HG03280 (cell line): ENCODE results near the gene DBNL.
A peak's percentile ranks its signal among the peaks of the same experiment; 100 is the strongest.
"Not testable (repeated sequence)": the region's sequence is repeated elsewhere in the genome, so short reads cannot be mapped to it uniquely, and the experiment has no call there.

Experiments used
- ATAC-seq: cut with Tn5 transposase; IDR thresholded peaks from one replicate; pipeline ENCODE4 v1.9.1; 2021; ENCODE audit warnings: mild to moderate bottlenecking, moderate library complexity; ENCODE audit not compliant: unreplicated experiment

Gene DBNL

DNA sequence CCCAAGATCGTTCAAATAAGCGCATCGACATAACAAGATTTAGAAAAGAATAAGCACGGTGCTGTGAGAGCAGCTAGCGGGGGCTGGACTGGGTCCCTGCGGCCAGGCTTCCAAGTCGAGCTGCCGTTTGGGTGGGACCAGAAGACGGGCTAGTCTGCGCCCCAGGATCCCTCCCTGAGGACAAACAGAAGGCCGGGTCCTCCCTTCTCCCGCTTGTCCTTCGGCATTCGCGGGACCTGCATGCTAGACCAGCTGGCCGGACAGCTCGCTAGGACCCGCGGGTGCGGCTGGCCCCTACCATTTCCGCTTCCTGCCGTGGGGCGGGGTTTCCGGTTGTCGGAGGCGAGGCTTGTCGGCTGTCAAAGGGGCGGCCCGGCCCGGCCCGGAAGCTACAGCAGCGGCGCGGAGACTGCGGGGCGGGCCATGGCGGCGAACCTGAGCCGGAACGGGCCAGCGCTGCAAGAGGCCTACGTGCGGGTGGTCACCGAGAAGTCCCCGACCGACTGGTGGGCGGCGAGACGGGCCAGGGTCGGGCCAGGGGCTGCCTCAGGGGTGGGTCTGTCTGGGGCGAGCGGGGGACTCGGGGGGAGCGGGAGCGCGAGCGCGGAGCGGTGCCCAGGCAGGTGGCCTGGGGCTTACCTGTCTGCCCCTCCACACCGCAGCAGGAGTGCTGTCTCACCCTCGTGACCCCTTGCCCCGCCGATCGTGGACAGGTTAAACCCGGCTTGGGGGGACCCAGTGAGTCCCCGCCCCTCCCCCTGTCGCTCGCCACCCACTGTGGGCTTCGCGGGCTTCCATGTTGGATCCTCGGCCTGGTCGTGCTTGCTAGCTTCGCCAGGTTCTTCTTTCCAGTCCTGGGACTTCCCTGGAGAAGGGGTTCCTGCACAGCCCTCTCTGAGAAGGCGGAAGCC is at the start of gene DBNL:
Gene DBNL (plus strand): TSS at position 388 of the 911 bp plus-strand sequence. CDS start 36 bp downstream, at position 424.
- ATAC-seq: peak; percentile 75

DNA sequence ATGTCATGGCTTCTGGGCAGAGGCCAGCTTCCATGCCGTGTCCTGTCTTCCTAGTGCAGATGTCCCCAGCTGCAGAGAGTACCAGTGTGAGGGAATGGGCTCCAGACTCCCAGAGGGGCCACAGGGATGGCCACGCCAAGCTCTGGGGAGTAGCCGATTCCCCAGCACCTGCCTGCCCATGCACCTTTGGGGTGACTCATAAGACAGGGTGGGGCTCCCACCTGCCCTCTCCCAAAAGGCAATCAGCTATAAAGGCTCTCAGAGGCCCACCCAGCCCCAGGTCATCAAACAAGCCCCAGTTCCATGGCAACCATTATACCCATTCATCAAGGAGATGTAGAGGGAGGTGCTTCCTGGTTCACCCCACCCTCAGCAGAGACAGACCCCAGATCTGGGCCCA is 47.0 kb upstream of the DBNL start, which contains the start of gene SPDYE1:
Gene SPDYE1 (plus strand): TSS at position 366 of the 400 bp plus-strand sequence. CDS start 2,053 bp downstream, outside the sequence.
- not testable (repeated sequence) for ATAC-seq

DNA sequence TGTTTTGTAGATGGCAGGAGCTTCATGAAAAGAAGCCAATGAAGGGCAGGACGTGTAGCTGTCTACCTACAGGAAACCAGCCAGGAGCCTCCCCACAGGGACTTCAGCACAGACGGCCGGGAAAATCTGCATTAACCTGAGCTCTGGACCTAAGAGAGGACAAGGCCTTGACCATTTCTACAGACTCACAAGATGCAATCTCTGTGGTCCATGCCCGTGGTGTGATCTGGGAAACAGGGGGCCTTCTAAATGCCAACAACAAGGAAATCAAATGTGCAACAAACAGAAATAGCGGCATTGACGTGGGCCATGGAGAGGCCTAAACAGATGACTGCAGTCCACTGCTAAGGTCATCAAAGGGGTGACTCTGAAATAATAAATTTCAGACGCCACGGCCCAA is 32.4 kb upstream of the DBNL start:
- ATAC-seq: not testable (repeated sequence)

DNA sequence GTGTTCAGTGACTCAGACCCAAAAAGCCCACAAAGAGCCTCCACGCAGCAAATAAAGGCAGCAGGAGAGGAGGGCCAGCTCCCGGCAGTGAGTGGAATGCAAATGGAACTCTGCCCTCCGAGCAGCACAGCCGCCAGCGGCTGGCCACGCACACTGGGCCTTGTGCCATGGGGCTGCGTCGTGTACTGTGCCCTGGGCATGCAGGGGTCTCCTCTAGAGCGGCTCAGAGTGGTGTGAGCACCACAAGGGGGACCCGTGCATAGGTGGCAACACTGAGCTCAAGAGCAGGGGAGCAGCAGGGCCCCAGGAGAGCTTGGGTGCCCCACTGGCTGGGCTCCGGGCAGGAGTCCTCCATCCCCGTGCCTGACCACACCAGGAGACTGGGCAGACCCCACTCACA is 29.4 kb upstream of the DBNL start:
- ATAC-seq: not testable (repeated sequence)

DNA sequence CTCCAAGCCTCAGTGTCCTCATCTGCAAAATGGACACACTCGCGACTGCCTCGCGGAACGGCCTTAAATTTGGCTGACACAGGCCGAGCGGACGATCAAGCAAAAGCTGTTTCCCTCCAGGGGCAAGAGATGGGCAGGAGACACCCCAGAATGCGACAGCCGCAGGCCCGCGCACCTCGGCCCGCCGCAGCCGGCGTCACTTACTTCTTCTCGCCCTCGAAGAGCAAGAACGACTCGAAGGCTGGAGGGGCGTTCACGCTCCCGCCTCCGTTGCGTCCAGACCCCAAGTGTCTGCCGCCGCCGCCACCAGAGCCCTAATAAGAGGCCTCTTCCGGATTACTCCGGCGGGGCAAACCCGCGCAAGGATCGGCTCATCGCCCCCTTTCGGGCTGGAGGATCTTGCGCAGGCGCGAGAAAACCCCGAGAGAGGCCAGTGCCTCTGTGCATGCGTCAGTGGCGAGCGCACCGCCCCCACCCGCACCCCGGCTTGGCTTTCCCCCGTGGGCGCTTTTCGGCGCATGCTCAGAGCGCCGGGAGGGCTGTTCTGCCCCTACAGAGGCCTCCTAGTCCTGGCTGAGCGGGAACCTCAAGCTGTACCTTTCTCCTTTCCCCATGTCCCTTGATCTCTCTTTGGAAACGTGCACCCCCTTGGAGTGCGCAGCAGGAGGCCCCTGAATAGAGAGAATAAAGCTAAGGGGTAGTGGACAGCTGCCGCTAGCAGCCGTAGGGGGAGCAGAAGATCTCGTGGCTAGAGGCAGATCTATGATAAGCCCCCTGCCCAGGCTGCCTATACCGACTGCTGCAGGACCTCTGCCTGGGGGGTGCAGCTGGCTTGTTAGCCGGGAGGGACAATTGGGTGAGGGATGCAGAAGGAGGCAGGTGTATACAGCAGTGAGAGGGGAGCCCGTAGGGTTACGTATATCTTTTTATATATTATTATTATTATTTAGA is 25.4 kb upstream of the DBNL start:
- ATAC-seq: peak; percentile 93

DNA sequence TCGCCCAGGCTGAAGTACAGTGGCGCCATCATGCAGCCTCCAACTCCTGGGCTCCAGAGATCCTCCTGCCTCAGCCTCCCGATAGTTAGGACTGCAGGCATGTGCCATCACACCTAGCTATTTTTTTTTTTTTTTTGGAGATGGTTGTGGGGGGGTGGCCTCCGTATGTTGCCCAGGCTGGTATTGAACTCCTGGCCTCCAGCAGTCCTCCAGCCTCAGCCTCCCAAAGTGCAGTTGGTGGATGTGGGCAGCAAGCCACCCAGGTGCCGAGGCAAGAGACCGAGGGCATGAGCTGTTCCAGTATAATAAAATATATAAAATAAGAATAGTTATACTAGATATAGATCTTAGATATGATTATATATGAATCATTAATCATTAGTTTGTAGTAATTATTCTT is 24.7 kb upstream of the DBNL start:
- not testable (repeated sequence) for ATAC-seq

DNA sequence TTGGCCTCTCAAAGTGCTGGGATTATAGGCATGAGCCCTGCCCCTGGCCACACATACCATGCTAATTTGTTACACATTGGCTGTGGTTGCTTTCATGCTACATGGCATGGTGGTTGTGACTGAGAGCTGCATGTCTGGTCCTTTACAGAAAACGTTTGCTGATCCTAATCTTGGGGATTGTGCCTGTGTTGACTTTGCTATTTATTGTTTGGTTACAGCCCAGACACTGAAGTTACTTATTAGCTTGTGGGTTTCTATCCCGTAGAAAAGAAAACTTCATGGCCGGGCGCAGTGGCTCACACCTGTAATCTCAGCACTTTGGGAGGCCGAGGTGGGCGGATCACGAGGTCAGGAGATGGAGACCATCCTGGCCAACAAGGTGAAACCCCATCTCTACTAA is 22.4 kb upstream of the DBNL start:
- ATAC-seq: not testable (repeated sequence)

DNA sequence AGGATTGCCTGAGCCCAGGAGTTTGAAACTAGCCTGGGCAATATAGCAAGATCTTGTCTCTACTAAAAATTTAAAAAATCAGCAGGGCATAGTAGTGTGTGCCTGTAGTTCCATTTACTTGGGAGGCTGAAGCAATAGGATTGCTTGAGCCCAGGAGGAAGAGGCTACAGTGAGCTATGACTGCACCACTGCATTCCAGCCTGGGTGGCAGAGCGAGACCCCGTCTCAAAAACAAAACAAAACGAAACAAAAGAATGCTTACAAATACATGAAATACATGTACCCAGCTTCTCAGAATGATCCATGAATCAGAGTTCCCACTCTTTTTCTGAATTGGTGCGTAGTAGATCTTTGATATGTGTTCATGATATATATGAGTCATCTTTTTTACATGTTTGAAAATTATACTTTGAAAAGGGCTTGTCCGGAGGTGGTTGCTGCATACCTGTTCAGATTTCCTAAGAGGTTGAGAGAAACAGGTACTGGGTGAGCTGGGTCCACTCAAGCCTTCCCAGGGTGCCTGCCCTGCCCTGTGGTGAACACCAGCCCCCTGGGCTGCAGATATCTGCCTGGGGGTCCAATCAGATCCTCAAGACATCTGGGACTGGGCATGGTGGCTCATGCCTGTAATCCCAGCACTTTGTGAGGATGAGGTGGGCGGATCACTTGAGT is 21.6 kb upstream of the DBNL start:
- not testable (repeated sequence) for ATAC-seq

DNA sequence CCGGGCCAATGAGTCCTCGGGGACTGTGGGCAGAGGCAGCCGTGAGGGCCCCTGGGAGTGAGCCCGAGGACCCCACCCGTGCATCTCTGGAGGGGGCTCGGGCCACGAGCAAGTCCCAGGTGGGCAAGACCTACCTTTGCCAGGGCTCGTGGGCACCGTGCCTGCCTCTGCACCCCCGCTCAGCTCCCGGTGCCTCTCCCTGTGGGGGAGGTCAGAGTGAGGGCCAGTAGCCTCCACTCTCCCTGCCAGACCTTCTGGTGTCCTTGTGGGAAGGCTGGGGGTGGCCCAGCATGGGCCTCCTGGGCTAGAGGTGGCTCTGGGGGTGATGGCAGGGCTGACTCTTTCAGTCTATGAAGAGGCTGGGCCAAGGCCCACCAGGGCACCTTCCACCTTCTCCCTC is 15.1 kb upstream of the DBNL start:
- ATAC-seq: not testable (repeated sequence)

DNA sequence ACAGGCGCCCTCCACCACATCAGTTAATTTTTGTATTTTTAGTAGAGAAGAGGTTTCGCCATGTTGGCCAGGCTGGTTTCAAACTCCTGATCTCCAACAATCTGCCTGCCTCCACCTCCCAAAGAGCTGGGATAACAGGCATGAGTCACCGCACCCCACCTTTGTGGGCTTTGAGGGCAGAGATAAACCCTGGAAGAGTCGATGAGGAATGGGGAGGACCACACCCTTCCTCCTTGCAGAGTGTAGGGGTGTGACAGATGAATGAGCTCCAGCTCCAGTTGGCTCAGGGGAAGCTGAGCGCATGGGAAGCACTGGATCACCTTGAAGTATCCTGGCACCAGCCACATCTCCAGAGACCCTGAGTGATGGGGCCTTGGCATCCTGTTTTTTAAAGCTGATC is 14.5 kb upstream of the DBNL start:
- not testable (repeated sequence) for ATAC-seq

DNA sequence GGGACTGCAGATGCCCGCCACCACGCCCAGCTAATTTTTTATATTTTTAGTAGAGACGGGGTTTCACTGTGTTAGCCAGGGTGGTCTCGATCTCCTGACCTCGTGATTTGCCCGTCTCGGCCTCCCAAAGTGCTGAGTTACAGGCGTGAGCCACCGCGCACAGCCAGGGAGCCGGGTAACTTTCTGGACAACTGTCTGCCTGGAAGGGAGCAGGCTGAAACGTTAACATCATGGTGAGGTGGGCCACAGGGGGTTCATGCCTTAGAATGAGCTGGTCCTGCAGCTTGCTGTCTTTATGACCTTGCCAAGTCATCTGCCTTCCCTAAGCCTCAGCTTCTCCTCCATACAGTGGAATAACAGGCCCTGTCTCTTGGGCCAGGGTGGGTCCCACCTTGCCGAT is 13.2 kb upstream of the DBNL start:
- not testable (repeated sequence) for ATAC-seq

DNA sequence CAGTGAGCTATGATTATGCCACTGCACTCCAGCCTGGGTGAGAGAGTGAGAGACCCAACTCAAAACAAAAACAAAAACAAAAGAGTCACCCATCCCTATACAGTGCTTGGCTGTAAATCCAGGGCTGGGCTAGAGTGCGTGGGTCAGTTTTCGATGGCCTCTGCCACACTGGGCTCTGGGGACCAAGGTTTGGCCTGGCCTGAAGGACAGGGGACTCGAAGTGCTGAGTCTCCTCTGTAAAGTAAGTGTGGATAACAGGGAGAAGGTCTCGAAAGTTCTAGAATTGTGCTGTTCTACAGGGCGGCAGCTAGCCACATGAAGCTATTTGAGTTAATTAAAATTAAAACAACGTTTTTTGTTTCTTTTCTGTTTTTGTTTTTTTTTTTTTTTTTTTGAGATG is 12.5 kb upstream of the DBNL start:
- not testable (repeated sequence) for ATAC-seq

DNA sequence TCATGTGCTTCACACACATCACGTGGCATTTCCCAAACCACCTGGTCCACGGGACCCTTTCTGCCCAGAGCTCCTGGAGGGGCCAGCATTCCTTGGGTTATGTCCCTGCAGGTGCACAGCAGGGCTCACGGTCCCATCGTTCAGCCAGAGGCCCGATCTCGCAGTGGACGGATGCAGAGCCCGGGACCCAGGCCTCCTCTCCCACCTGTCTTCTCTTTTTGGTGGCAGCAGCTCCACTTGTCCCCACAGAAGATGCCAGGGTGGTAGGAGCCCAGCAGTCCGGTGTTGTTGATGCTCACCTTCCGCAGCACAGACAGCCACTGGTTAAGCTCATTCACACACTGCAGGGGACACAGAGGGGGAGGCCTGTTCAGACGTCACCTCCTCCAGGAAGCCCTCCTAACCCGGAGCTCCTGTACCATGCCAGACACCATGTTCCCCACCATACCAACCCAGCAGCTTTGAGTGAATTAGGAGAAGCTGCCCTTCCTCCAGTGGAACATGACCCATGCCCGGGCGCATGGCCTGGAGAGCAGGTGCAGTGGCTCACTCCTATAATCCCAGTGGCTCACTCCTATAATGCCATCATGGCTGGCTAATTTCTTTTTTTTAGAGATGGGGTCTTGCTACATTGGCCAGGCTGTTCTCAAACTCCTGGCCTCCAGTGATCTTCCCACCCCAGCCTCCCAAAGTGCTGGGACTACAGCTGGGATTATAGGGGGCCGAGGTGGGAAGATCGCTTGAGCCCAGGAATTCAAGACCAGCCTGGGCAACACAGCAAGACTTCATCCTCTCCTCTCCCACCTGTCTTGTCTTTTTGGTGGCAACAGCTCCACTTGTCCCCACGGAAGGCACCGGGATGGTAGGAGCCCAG is 10.3 kb upstream of the DBNL start:
- not testable (repeated sequence) for ATAC-seq

DNA sequence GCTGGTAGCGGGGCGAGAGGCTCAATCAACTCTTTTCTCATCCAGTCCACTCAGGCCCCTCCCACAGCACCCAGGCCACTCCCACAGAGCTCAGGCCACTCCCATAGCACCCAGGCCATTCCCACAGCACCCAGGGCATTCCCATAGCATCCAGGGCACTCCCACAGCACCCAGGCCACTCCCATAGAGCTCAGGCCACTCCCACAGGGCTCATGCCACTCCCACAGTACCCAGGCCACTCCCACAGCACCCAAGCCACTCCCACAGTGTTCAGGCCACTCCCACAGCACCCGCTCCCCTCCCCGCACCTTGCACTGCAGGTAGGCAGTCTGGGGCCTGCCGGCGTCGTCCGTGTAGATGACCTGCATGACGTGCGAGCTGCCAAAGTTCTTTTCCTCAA is 8.1 kb upstream of the DBNL start:
- not testable (repeated sequence) for ATAC-seq

DNA sequence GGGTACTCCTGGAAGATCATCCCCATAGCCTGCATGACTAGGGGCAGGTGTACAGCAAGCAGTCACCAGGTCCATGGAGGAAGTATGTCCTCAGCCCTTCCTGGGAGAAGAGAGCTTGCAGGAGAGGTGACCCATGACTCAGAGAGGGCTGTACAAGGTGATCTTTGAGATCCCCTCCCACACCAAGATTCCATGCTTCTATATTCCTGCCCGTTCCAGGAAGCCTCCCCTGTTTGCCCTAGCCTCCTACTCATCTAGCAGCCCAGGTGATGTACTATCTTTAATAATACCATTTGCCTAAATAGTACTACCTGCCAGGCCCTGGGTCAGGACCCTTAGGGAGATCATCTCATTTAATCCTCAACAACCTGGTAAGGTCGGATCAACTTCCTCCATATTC is 6.6 kb upstream of the DBNL start:
- not testable (repeated sequence) for ATAC-seq

DNA sequence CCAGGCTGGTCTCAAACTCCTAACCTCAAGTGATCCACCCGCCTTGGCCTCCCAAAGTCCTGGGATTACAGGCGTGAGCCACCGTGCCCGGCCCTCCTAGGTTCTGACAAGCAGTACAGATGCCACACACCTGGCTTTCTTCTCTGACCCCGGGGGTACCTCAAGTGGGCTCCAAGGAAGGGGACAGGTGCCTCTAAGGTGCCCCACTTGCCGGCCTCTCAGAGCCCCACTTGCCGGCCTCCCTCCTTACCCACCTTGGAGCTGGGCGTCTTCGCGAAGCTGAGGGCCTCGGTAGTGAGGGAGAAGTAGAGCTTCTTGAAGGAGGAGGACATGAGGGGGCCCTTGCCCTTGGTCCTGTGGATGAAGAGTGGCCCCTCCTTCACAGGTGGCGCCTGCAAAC is 5.9 kb upstream of the DBNL start:
- not testable (repeated sequence) for ATAC-seq

DNA sequence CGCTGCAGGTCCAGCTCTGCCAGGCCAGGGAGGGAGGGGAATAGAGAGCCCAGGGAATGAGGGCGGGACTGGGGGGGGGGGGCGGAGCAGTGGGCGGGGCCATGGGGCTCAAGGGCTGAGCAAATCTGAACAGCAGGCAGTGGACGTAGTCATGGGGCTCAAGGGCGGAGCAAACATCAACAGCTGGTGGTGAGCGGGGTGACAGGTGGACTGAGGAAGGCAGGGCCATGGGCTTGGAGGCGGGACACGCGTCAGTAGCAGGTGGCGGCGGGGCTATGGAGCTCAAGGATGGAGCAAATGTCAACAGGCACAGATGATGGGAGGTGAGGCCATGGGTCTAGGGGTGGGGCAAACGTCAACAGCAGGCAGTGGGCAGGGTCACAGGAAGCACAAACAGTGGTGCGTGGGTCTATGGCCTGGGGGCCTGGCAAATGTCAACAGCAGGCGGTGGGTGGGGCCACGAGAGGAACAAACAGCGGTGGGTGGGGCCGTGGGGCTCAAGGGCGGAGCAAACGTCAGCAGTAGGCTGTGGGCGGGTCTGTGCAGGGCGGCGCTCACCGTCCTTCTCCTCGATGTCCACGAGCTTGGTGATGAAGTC is 5.4 kb upstream of the DBNL start:
- ATAC-seq: peak; percentile 69

DNA sequence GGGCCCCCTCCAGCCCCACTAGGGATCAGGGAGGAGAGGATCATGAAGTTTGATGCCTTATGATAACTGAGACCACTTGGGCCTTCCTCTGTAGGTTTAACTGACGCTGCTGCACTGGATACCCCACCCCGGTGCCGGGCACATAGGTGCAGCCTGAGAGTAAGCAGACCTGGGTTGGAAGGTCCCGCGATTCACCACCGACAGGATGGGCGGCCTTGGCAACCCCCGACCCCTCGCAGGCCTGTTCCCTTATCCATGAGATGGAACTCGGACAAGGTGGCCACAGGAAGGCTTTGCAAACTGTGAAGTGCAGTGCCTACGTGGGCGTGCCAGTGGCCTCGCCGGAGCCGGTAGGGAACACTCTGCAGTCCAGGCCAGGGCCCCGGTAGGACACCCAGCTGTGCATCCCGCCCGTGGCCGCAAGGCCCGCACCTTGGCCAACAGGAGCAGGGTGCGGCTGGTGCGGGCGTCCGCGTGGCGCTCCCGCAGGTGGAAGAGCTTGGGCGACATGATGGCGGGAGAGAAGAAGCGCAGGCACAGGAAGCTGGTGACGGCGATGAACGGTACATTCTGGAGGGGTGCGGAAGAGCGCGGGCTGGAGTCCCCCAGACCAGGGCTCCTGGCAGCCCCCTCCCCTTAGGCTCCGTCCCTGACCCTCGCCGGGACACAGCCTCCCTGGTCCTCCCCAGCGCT is 4.6 kb upstream of the DBNL start:
- ATAC-seq: peak; percentile 4

DNA sequence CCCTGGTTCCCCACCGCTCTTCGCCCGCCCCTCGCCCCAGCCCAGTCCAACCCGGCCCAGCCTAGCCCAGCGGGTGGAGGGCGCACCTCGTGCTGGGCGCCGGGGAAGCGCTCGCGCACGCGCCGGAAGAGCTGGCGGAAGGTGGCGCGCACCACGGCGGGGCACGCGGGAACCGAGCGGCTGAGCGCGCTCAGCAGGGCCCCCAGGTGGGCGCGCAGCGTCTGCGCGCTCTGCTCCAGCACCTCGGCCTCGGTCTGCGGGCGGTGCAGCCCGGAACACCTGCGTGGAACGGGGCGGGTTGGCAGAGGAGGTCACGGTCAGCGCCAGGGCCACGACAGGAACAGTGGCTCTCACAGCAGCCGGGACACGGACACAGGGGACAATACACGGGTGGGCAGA is 4.0 kb upstream of the DBNL start:
- ATAC-seq: peak; percentile 40
